Measurements from ENCODE around the gene ASB7.

ASB7 gene

GRCh38 chr15:100598655-100599054 is 3.7 kb upstream of the ASB7 start:
- DNase-seq, result no peak

- peak; percentile 57 for DNase-seq
These were observed 1.2 kb upstream of the ASB7 start for GRCh38 chr15:100601163-100601562.

- DNase-seq, result no peak
These were observed 749 bp upstream of the ASB7 start for GRCh38 chr15:100601617-100602063.

GRCh38 chr15:100602823-100603393 is 519 bp downstream of the ASB7 start:
- DNase-seq, result peak; percentile 56

GRCh38 chr15:100612539-100612938 is 10.2 kb downstream of the ASB7 start:
- DNase-seq, result no peak

- no peak for DNase-seq
These were observed 10.8 kb downstream of the ASB7 start for GRCh38 chr15:100613208-100613607.

- no peak for DNase-seq
These were observed 11.9 kb downstream of the ASB7 start for GRCh38 chr15:100614336-100614735.

GRCh38 chr15:100614918-100615317 is 12.5 kb downstream of the ASB7 start:
- no peak for DNase-seq

- DNase-seq, result no peak
These were observed 13.4 kb downstream of the ASB7 start for GRCh38 chr15:100615801-100616200.

- no peak for DNase-seq
These were observed 14.3 kb downstream of the ASB7 start for GRCh38 chr15:100616700-100617099.

- no peak for DNase-seq
These were observed 20.9 kb downstream of the ASB7 start for GRCh38 chr15:100623301-100623700.

GRCh38 chr15:100627789-100628395 is 25.5 kb downstream of the ASB7 start:
- peak; percentile 62 for DNase-seq

GRCh38 chr15:100628746-100629145 is 26.4 kb downstream of the ASB7 start:
- DNase-seq, result no peak

- DNase-seq, result no peak
These were observed 29.4 kb downstream of the ASB7 start for GRCh38 chr15:100631831-100632230.

GRCh38 chr15:100633763-100634075 is 31.3 kb downstream of the ASB7 start:
- no peak for DNase-seq

GRCh38 chr15:100635406-100636071 is 33.1 kb downstream of the ASB7 start:
- no peak for DNase-seq

- no peak for DNase-seq
These were observed 35.9 kb downstream of the ASB7 start for GRCh38 chr15:100638177-100638730.

- no peak for DNase-seq
These were observed 40.0 kb downstream of the ASB7 start for GRCh38 chr15:100642213-100642949.

GRCh38 chr15:100642950-100643338 is 40.6 kb downstream of the ASB7 start:
- no peak for DNase-seq

- no peak for DNase-seq
These were observed 43.3 kb downstream of the ASB7 start for GRCh38 chr15:100645671-100646070.

GRCh38 chr15:100648951-100649350 is 46.6 kb downstream of the ASB7 start:
- DNase-seq, result no peak

- DNase-seq, result no peak
These were observed 48.3 kb downstream of the ASB7 start for GRCh38 chr15:100650685-100651084.

- no peak for DNase-seq
These were observed 48.9 kb downstream of the ASB7 start for GRCh38 chr15:100651253-100651652.

- no peak for DNase-seq
These were observed 49.7 kb downstream of the ASB7 start for GRCh38 chr15:100652116-100652515.
